Astrocyte (in vitro differentiated cells and primary cell): ENCODE measurements around the gene CORIN.

Source experiments
- CTCF ChIP-seq: IDR thresholded peaks from 2 replicates; pipeline ENCODE4 v1.5.1; 2011; ENCODE audit warnings: low read depth, mild to moderate bottlenecking, inconsistent platforms, low read length, moderate library complexity; ENCODE audit not compliant: insufficient read depth
- EZH2 ChIP-seq: IDR thresholded peaks from 2 replicates; pipeline ENCODE4 v1.6.1; 2012; ENCODE audit warnings: mild to moderate bottlenecking, low read length, inconsistent platforms; ENCODE audit not compliant: insufficient read depth

GRCh38 chr4:47652092-47652491, 185.8 kb downstream of the CORIN start:
- no peak for TF ChIP-seq CTCF
- TF ChIP-seq EZH2 = no peak
